Skin epidermis (tissue), 12 donors: ENCODE data around the gene ARID2.

ENCODE experiments used
- H3K27ac ChIP-seq, 21 experiments: fragments of 200-600 bp; sonication (generic) in 11 of 21; one replicate each; pipeline ENCODE4 v1.5.0; 2020; ENCODE audit warnings: mild to moderate bottlenecking in 3 of 21, inconsistent platforms in 2 of 21, moderate library complexity in 2 of 21
- H3K4me3 ChIP-seq, 7 experiments: fragments of 200-600 bp; sonication (generic) in 2 of 7; one replicate each; pipeline ENCODE4 v1.5.0; 2020; ENCODE audit warnings: inconsistent platforms in 2 of 7, mild to moderate bottlenecking in 2 of 7, moderate library complexity in 1 of 7

ARID2 gene, protein sequence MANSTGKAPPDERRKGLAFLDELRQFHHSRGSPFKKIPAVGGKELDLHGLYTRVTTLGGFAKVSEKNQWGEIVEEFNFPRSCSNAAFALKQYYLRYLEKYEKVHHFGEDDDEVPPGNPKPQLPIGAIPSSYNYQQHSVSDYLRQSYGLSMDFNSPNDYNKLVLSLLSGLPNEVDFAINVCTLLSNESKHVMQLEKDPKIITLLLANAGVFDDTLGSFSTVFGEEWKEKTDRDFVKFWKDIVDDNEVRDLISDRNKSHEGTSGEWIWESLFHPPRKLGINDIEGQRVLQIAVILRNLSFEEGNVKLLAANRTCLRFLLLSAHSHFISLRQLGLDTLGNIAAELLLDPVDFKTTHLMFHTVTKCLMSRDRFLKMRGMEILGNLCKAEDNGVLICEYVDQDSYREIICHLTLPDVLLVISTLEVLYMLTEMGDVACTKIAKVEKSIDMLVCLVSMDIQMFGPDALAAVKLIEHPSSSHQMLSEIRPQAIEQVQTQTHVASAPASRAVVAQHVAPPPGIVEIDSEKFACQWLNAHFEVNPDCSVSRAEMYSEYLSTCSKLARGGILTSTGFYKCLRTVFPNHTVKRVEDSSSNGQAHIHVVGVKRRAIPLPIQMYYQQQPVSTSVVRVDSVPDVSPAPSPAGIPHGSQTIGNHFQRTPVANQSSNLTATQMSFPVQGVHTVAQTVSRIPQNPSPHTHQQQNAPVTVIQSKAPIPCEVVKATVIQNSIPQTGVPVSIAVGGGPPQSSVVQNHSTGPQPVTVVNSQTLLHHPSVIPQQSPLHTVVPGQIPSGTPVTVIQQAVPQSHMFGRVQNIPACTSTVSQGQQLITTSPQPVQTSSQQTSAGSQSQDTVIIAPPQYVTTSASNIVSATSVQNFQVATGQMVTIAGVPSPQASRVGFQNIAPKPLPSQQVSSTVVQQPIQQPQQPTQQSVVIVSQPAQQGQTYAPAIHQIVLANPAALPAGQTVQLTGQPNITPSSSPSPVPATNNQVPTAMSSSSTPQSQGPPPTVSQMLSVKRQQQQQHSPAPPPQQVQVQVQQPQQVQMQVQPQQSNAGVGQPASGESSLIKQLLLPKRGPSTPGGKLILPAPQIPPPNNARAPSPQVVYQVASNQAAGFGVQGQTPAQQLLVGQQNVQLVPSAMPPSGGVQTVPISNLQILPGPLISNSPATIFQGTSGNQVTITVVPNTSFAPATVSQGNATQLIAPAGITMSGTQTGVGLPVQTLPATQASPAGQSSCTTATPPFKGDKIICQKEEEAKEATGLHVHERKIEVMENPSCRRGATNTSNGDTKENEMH (N-terminal part only)

DNA sequence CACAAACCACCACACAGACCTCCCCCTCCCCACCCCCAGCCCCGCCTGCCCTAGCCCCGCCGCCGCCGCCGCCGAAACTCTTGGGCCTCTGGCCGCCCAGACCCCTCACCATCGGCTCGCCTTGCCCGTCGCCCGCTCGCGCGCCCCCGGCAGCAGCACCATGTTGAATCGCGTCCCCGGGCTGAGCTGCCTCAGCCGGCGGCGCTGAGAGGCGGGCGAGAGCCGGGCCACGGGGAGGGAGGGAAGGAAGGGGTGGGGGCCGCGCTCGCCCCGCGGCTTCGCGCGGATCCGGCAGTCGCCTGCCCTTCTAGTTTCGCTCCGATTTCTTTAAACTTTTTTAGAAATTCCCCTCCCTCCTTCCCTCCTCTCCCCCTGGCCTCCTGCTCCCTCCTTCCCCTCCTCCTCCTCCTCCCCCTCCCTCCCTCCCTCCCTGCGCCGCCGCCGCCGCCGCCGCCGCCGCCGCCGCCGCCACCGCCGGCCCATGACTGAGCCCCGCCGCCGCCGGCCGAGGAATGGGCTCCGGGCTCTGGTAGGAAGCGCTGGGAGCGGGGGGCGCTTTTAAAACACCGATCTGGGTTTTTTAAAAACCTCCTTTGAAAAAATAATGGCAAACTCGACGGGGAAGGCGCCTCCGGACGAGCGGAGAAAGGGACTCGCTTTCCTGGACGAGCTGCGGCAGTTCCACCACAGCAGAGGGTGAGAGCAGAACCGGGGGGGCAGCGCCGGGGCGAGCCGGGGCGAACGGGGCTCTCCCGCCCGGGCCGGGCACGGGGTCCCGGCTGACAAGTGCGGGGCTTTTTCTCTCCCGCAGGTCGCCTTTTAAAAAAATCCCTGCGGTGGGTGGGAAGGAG lies at the start of gene ARID2:
ARID2 (plus strand) TSS at position 474 of the 851 bp plus-strand sequence; CDS start at position 605, 131 bp downstream.
- peak within 1 kb of the TSS; percentile 96 to 100 (median 99) for H3K27ac ChIP-seq
- peak within 1 kb of the TSS; percentile 58 to 99 (median 88) for H3K4me3 ChIP-seq

DNA sequence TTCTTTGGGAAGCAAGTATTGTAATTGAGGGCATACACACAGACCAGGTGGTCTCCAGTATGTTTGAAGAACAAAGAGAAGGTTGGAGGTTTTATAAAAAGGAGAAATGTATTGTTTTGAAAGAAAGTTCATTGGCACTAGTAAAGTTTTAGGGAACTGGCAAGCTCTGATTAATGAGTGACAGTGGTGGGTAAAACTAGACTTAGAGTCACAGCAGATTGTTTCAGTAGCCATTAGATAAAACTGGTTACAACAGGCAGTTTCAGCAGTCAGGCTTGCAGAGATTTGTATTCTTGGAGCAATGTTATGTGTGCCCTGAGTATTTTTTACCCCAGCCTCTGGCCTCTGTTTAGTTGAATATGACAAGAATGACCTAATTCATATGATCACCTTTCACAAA lies 49.1 kb upstream of the ARID2 start:
- no peak overlapping the region for H3K27ac ChIP-seq

DNA sequence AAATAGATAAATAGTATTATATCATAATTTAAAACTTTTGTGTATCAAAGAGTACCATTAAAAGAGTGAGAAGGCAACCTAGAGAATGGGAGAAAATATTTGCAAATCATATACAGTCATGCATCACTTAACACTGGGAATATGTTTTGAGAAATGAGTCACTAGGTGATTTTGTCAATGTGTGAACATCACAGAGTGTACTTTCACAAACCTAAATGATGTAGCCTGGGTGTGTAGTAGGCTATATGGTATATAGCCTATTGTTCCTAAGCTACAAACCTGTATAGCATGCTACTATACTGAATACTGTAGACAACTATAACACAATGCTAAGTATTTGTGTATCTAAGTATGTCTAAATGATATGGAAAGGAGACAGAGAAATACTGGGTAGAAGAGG lies 48.0 kb upstream of the ARID2 start:
- no peak overlapping the region for H3K27ac ChIP-seq
- no peak overlapping the region for H3K4me3 ChIP-seq

More for the DNA sequence above, 49.1 kb upstream of the ARID2 start:
- no peak overlapping the region for H3K4me3 ChIP-seq

DNA sequence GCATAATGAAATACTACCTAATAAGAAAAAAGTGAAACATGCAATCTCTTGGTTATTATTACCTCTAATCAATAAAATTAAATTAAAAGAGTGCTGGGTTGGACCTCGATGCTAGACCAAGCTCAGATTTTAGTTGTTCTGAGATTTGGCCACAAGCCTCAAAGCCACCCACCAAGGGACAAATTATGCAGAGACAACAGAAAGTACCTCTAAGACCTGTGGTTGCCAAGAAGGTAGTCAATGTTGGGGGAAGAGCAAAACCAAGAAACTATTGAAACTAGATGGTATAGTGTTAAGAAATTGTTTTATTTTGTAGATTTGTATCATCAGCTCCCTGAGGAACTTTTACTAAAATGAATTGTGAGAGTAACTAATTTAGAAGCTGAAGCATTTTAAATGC lies 43.8 kb upstream of the ARID2 start:
- no peak overlapping the region for H3K27ac ChIP-seq
- no peak overlapping the region for H3K4me3 ChIP-seq

DNA sequence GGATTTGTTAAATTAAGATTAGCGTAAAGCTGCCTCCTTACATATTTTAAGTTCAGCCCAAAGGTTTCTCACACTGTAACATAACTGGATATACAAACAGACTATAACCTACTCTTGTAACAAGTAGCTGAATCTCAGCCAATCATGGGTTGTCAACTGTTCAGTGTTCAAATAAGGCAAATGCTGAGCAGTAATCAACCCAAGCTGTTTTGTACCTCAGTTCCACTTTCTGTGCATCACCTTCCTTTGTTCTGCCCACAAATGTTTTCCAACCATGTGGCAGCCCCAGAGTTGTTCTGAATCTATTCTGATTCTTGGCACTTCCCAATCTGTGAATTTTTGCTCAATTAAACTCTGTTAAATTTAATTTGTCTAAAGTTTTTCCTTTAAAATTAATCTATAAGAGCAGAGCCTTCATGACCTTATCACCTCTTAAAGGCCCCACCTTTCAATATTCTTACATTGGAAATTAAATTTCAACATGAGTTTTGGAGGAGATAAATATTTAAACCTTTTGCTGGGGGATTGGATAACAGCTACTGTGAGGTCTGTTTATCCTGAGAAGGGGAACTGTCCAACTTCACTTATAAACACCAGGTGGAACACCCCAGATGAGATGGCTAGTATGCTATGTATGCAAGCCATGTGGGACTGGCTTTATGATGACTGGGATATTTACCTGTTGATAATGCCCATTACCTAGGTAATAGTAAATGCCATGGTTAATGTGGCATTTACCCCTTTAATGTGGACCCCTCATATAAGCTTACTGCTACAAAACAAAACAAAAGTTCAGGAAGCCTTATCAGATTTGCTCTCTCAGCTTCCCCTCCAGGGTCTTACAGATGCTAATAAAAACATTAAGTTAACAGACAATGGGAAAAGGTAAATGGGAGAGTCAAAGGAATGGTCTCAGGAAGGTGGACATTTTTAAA lies 42.2 kb upstream of the ARID2 start:
- Histone ChIP-seq H3K4me3 (no peak overlapping the region), H3K27ac (no peak overlapping the region)

DNA sequence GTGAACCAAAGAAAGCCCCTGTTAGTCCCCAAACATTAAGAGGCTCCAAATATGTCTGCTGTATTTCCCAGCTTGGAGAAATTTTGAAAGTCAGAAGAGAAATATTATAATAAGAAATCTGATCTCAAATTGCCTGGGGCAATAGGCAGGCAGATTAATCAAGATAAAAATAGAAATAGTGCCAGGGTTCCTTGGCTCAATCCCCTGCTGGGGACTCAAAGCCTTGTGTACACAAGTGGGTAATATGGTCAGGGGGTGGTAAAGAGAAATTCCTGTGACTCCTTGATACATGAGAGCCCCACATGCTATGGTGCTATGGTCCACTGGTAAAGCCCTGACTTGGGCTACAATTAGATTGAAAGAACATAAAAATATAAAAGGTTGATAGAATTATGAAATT lies 41.3 kb upstream of the ARID2 start:
- no peak overlapping the region for H3K4me3 ChIP-seq
- no peak overlapping the region for H3K27ac ChIP-seq

DNA sequence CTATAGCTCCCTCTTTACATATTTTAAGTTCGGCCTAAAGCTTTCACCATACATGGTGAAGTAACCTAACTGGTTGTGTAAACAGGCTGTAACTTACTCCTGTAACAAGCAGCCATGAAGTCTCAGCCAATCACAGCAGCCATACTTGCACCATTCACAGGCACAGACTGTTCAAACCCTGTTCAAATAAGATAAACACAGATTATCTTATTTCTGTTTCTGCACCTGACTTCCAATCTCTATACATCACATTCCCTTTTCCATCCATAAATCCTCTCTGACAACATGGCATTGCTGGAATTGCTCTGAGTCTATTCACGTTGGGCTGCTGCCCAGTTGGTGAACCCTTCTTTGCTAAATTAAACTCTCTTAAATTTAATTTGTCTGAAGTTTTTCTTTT lies 34.5 kb upstream of the ARID2 start:
- H3K4me3 ChIP-seq = no peak overlapping the region
- H3K27ac ChIP-seq = no peak overlapping the region

DNA sequence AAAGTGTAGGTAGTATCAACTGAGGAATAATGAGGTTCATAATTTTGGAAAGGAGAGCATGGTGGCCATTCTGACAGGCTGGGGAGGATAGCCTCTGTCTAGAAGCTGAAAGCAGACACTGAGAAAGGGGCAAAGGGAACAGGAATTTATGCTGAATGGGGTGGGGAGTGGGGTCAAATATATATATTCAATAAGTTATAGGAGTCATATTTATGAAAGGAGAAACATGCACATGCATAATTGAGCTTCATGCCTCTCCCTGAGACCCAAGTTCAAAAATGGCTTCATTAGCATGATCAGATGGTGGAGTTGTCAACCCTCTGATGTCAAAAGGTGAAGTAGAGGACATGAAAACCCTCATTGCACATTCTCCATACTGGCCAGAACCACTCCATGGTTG lies 33.9 kb upstream of the ARID2 start:
- Histone ChIP-seq H3K4me3 (no peak overlapping the region), H3K27ac (no peak overlapping the region)

DNA sequence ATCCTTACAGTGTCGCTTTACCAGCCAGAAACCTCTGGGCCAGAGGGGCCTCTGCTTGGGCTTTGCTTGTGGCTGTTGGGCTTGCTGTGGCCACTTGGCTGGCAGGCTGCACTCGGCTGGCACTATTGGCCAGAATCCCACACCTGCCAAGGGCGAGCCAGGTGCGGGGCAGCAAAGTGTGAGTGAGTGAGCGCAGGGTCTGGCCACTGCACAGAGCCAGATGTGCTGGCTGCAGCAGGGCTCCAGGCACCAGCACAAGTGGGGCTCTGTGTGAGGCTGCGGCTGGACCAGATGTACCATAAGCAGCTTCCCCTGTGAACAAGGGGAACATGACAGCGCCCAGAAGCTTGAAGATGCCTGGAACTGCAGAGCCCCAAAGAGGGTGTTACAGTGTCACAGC lies 33.5 kb upstream of the ARID2 start:
- no peak overlapping the region for H3K27ac ChIP-seq
- H3K4me3 ChIP-seq = no peak overlapping the region

DNA sequence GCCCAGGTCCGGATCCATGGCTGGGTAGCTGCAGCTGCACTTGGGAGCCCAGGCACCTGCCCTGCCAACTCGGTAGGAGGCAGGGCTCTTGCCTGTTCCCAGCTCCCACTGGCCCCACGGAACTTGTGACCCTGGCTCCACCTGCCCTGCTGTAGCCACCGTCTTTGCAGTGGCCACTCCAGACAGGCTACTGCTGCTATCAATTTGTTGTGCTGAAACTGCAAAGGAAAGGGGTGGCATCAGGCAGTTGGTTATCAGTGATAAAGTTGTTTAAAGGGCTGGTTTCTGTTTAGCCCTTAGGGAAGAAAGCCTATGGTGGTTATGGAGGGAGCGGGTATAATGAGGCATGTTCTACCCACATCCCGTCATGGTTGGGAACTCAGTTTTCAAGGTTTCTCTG lies 32.1 kb upstream of the ARID2 start:
- Histone ChIP-seq H3K4me3 (no peak overlapping the region), H3K27ac (no peak overlapping the region)

DNA sequence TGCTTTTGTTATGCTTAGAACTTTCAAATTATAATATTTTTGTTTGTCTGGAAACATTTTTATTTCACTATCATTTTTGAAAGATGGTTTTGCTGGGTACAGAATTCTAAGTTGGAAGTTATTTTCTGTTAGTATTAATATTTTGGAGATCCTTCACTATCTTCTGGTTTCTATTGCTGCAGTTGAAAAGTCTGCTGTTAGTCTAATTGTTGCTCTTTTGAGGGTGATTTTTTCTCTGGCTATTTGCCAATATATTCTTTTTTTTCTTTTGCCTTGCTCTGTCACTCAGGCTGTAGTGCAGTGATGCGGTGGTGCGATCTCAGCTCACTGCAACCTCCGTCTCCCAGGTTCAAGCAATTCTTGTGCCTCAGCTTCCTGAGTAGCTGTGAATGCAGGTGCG lies 28.2 kb upstream of the ARID2 start:
- Histone ChIP-seq H3K4me3 (no peak overlapping the region), H3K27ac (no peak overlapping the region)

DNA sequence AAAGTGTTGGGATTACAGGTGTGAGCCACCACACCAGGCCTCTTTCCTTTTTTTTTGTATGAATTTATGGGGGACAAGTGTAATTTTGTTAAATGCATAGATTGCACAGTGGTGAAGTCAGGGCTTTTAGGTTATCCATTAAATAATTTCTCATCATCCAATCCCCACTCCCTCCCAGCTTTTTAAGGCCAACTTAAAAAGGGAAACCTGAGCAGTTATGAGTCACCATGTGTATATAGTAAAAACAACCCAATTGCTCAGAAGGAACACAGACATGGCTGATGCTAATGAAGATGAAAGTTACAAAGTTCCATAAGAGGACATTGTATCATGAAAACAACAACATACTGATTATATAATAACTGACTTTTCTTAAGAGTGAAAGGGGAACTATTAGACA lies 25.6 kb upstream of the ARID2 start:
- no peak overlapping the region for H3K4me3 ChIP-seq
- H3K27ac ChIP-seq = no peak overlapping the region

DNA sequence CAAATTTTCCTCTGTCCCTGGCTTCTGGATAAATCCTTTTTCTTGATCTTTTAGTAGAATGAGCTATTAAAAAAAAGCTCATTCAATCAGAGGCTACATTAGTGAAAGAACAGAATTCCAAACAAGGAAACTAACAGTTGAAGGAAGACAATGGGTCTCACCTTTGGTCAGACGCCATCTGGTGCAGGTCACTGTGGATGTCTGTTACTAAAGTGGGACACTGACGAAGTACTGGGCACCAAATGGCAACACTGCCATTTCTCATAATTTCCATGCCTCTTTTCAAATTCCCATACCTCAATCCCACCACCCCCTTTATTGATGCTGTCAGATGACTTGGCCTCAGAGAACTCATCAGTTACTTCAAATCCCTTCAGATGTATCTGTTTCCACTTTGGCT lies 24.5 kb upstream of the ARID2 start:
- Histone ChIP-seq H3K27ac (no peak overlapping the region), H3K4me3 (no peak overlapping the region)

DNA sequence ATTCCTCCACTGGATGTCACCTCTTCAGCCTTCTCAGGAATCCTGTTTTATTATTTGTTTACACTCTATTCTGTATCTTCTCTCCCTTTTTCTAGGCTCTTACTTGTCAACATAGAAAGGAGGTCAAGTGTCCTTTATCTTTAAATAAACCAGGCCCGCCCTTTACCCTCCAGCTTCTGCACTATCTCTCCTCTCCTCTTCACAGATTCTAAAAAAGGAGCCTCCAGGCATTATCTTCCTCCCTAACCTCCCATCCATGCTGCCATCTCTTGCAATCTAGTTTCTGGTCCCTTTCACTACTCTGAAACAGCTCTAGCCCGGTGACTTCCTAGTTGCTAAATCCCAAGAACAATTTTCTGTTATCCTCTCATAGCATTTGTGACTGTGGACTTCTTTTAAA lies 24.1 kb upstream of the ARID2 start:
- no peak overlapping the region for H3K4me3 ChIP-seq
- H3K27ac ChIP-seq = no peak overlapping the region

DNA sequence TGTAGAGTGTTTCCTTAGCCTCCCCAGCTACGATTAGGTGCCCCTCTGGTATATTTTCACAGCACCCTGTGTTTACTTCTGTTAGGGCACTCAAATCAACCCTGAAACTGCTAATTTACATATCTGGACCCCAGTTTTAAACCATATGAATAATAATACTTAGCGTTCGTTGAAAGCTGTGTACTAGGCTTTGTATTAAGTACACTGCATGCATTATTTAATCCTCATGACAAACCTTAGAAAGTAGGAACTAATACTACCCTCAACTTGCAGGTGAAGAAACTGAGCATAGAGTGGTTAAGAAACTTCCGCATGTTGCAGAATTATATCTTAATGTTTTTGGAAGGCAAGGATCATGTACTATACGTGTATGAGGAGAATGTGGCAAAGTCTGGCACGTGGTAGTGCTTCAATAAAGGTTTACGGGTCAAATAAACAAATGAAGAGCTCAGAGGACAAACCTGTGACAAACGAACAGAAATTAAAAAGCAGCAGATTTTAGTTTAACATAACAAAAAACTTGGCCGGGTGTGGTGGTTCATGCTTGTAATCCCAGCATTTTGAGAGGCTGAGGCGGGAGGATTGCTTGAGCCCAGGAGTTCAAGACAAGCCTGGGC lies 22.2 kb upstream of the ARID2 start:
- Histone ChIP-seq H3K27ac (no peak overlapping the region), H3K4me3 (no peak overlapping the region)

DNA sequence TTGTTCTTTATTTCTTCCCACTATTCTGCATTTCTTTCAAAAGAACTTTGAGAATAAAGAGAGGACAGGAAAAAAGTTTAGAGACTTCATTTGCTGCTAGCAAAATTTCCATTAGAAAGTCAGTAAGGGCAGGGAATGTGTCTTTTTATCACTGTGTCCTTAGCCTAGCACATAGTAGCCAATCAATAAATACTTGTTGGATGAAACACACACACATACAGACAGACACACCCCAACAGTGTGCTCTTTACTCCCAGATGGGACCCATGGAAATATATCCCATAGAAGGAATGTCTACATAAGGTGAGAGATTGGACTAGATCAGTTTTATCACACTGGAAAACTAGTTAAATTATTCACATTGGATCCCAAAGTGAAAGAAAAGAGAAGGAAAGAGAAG lies 21.1 kb upstream of the ARID2 start:
- no peak overlapping the region for H3K4me3 ChIP-seq
- H3K27ac ChIP-seq = no peak overlapping the region

DNA sequence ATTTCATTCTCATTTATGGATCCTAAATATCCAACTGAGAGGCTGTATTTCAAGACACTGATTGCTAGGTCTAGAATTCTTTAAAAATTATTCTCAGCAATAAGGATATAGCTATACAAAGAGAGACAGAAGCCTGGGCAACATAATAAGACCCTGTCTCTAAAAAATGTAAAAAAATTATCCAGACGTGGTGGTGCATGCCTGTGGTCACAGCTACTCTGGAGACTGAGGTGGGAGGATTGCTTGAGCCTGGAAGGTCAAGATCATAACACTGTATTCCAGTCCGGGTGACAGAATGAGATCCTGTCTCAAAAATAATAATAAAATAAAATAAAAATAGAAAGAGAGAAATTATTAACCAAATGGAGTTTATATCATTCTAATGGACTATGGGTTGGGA lies 20.6 kb upstream of the ARID2 start:
- H3K27ac ChIP-seq = no peak overlapping the region
- H3K4me3 ChIP-seq = no peak overlapping the region

DNA sequence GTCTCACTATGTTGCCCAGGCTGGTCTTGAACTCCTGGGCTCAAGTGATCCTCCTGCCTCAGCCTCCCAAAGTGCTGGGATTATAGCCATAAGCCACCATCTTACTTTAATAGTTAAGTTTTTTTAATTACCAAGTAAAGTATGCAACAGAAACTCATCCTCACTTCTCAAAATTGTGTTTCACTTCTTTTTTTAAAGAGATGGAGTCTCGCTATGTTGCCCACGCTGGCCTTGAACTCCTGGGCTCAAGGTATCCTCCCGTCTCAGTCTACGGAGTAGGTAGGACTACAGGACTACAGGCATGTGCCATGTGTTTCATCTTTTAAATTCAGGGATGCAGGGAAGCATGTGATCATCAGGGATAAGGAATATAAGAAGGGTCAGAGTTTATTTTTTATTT lies 17.2 kb upstream of the ARID2 start:
- no peak overlapping the region for H3K27ac ChIP-seq
- H3K4me3 ChIP-seq = no peak overlapping the region
